ENCODE data around the gene AP1G2.

Gene AP1G2

DNA sequence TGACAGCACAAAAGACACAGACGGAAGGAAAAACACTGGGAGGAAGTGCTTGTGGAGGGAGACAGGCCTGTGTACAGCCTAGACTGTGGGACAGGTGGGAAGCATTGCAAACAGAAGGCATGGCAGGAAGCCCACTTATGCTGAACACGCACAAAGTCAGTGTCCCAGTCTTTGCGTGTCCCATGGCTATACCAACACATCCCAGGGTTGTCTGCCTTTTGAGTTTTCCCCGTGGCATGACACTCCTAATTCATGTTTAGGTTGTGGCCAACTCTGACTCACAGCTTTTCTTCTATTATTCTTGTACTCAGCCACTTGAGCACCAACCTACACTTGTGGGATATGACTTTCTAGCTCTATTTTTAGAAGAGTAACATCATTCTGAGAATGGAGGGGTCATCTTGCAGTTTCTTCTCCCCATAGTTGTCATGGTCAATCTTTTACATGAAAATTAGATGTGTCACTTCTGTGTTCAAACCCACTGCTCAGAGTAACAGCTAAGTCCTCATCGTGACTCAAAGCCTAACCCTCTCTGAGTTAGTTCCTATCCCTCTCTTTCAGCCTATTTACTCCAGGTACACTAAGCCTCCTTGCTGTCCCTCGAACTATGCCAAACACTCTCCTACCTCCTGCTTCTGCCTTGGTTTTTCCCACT lies 38.5 kb upstream of the AP1G2 start:
- H3K4me3 ChIP-seq (ENCODE audit: low read depth, low read length): no peak overlapping the region
- in situ Hi-C loops (cut with HindIII; ENCODE audit: low pct_ligation_motif_present, low sequenced_read_pairs): no loop called here
- no peaks in the 10 kb centered on the region for H3K36me3 ChIP-seq (replicated peaks)
- no peaks in the 10 kb centered on the region for H3K27me3 ChIP-seq (replicated peaks)
- DNase-seq: no peak
- H3K27ac ChIP-seq: no peak overlapping the region
- no peak for TF ChIP-seq CTCF (IDR thresholded peaks at IDR 0.05; ENCODE audit: low read depth, low read length, missing control alignments)

DNA sequence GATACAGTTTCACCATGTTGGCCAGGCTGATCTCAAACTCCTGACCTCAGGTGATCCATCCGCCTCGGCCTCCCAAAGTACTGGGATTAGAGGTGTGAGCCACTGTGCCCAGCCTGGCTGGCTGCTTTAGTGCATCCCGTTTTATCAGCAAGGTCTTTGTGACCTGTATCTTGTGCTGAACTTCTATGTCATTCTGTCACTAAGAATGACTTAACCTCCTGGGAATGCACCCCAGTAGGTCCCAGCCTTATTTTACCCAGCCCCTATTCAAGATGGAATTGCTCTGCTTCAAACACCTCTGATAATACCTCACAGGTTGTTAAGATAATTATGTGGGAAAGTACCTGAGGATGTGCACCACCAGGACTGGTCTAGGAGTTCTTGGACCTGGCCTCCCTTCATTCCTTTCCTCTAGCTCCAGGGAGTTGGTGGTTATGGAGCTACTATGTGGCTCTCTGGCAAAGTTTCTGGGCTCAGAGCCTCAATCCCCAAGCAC lies 37.1 kb upstream of the AP1G2 start:
- Histone ChIP-seq H3K27me3 (replicated peaks) (no peaks in the 10 kb centered on the region), H3K36me3 (replicated peaks) (no peaks in the 10 kb centered on the region), H3K27ac (no peak overlapping the region), H3K4me3 (ENCODE audit: low read depth, low read length) (no peak overlapping the region)
- no peak for TF ChIP-seq CTCF (IDR thresholded peaks at IDR 0.05; ENCODE audit: low read depth, low read length, missing control alignments)
- in situ Hi-C loops (cut with HindIII; ENCODE audit: low pct_ligation_motif_present, low sequenced_read_pairs): no loop called here
- DNase-seq: no peak

- no peak overlapping the region for H3K4me3 ChIP-seq (ENCODE audit: low read depth, low read length)
- H3K27me3 ChIP-seq (replicated peaks): no peaks in the 10 kb centered on the region
- no peaks in the 10 kb centered on the region for H3K36me3 ChIP-seq (replicated peaks)
- no peak for TF ChIP-seq CTCF (IDR thresholded peaks at IDR 0.05; ENCODE audit: low read depth, low read length, missing control alignments)
- in situ Hi-C loops (cut with HindIII; ENCODE audit: low pct_ligation_motif_present, low sequenced_read_pairs): no loop called here
- H3K27ac ChIP-seq: no peak overlapping the region
- no peak for DNase-seq
Observed at GRCh38 chr14:23604148-23604547, 36.6 kb upstream of the AP1G2 start.

DNA sequence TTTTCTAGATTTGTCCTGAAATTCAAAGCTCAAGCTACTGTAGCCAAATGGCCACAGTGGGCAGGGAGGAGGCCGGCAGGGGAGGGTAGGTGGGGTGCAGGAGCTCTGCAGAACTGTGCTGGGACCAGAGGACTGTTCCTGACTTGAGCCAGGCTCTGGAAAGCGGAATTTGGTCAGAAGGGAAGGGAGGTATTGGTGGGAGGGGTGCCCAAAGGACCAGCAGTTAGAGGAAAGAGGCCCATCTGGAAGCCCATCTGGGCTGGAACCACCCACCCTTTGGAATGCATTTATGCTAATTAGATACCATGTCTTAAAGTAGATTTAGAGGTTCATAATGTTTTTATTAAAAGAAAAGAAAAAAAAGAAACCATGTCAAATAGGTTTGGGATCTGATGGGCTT lies 35.5 kb upstream of the AP1G2 start:
- Histone ChIP-seq H3K4me3 (ENCODE audit: low read depth, low read length) (no peak overlapping the region), H3K27me3 (replicated peaks) (no peaks in the 10 kb centered on the region), H3K27ac (no peak overlapping the region), H3K36me3 (replicated peaks) (no peaks in the 10 kb centered on the region)
- no peak for DNase-seq
- in situ Hi-C loops (cut with HindIII; ENCODE audit: low pct_ligation_motif_present, low sequenced_read_pairs): no loop called here
- no peak for TF ChIP-seq CTCF (IDR thresholded peaks at IDR 0.05; ENCODE audit: low read depth, low read length, missing control alignments)

DNA sequence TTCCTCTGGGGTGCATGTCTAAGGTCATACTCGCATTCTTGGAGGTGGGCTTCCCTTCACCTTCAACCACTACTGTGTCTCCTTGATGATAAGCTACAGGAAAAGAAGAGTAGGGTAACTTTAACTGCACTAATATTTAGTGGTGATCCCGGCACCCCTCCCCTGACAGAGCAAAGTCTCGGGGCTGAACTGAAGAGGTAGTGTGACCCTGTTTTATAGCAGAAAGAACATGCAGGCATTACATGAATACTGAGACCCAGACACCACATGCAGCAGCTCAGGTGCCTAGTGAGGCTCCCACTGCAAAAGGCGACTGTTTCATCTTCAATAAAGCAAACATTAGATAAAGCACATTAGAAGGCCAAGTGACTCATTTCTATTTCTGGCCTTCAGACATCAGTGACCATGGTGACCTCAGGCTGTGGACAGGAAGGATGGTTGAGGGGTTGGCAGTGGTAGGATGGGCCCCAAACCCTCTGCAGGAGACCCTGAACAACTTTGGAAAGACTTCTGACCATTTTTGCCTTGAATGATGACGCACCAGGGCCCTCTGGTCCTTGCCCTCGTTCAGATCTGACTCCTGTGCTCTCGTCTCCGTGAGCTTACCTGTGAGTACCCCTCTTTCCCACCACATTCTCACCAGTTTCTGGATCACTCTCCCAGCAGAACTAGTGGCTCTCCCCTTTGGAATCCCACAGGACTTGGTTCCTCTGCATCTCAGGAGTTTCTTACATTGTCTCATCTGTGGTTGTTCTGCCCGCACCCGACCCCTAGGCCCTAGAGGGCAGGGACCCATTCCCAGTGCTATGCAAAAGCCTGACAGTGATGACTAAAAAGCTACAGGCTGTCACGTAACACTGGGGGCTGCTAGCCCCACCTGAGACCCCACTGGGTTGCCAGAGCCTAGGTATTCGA lies 34.8 kb upstream of the AP1G2 start:
- Histone ChIP-seq H3K4me3 (ENCODE audit: low read depth, low read length) (no peak overlapping the region), H3K27me3 (replicated peaks) (no peaks in the 10 kb centered on the region), H3K36me3 (replicated peaks) (no peaks in the 10 kb centered on the region), H3K27ac (no peak overlapping the region)
- TF ChIP-seq CTCF (IDR thresholded peaks at IDR 0.05; ENCODE audit: low read depth, low read length, missing control alignments): no peak
- in situ Hi-C loops (cut with HindIII; ENCODE audit: low pct_ligation_motif_present, low sequenced_read_pairs): no loop called here
- DNase-seq: no peak

All from brain microvascular endothelial cell (primary cell).